Measurements from ENCODE around the gene ASCC3. TPM values are rescaled to one million over a fixed set of nuclear protein-coding genes. Genes with fewer than 3 reads are reported as not detected.

ASCC3 gene
- total RNA-seq, 1 donor from 2014 or later, result 75.3 TPM

DNA sequence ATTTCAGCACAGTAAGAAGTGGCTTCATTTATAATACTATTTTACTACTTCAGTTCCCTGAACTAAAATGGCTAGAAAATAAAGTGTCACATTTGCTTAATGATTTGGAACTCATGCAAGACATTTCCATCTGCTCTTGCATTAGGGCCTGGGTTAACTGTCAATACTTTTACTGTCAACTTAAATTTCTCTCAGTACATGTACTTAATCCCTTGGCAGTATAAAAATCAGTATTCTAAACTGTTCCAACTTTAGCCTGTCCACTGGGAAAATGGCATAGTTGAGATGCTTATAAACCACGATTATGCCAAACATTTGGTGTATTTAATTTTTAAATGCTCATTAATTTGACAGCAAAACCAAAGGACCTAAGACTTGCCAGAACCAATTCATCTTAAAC, 154.5 kb downstream of the ASCC3 start:
- Histone ChIP-seq H3K4me3 (no peak overlapping the region), H2AFZ (replicated peaks) (no peak overlapping the region), H3K4me1 (peaks cover 4% of the 10 kb centered on the region), H3K9me3 (ENCODE audit: low read depth) (no peaks in the 10 kb centered on the region), H3K36me3 (peaks cover 12% of the 10 kb centered on the region), H3K27ac (no peak overlapping the region), H3K27me3 (no peaks in the 10 kb centered on the region), H3F3A (ENCODE audit: low read depth) (peaks cover 7% of the 10 kb centered on the region), H4K20me1 (ENCODE audit: low read depth) (no peaks in the 10 kb centered on the region), H3K9ac (no peak overlapping the region), H3K79me2 (ENCODE audit: low read depth) (no peaks in the 10 kb centered on the region), H3K4me2 (no peak overlapping the region)
- no peak for DNase-seq (ENCODE audit: low spot score)
- Mint-ChIP-seq H3K36me3 (no peaks in the 10 kb centered on the region), H3K4me3 (no peak overlapping the region), H3K9me3 (peaks cover under 1% of the 10 kb centered on the region), H3K27me3 (ENCODE audit: insufficient read depth, low read depth) (no peaks in the 10 kb centered on the region), H3K27ac (no peak overlapping the region), H3K4me1 (peaks cover 13% of the 10 kb centered on the region)
- TF ChIP-seq EZH2 (IDR thresholded peaks at IDR 0.05) (no peak), EZH2phosphoT487 (IDR thresholded peaks at IDR 0.05) (no peak)
- TF ChIP-seq, protein P1, sequence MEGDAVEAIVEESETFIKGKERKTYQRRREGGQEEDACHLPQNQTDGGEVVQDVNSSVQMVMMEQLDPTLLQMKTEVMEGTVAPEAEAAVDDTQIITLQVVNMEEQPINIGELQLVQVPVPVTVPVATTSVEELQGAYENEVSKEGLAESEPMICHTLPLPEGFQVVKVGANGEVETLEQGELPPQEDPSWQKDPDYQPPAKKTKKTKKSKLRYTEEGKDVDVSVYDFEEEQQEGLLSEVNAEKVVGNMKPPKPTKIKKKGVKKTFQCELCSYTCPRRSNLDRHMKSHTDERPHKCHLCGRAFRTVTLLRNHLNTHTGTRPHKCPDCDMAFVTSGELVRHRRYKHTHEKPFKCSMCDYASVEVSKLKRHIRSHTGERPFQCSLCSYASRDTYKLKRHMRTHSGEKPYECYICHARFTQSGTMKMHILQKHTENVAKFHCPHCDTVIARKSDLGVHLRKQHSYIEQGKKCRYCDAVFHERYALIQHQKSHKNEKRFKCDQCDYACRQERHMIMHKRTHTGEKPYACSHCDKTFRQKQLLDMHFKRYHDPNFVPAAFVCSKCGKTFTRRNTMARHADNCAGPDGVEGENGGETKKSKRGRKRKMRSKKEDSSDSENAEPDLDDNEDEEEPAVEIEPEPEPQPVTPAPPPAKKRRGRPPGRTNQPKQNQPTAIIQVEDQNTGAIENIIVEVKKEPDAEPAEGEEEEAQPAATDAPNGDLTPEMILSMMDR (IDR thresholded peaks at IDR 0.05), result no peak

DNA sequence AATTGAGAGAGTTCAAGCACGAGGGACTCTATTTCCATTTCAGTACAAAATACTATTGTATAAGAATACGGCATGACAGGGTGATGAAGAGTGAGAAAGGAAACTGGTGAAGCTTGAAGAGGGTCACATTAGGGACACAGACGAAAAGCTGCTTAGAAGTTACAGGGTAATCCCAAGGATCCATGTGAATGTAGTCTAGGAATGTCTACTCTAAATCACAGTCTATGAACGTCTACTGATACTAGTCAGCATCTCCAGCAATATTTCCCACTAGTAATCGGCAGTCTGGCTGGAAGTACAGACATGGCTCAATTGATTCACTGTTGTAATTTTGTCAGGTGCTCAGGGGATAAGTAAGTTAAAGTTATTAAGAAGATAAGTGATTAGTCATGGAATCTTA, 156.4 kb downstream of the ASCC3 start:
- Histone ChIP-seq H3K4me2 (no peak overlapping the region), H3K4me3 (no peak overlapping the region), H3K36me3 (peaks cover 12% of the 10 kb centered on the region), H4K20me1 (ENCODE audit: low read depth) (no peaks in the 10 kb centered on the region), H3K9me3 (ENCODE audit: low read depth) (no peaks in the 10 kb centered on the region), H3K79me2 (ENCODE audit: low read depth) (no peaks in the 10 kb centered on the region), H3F3A (ENCODE audit: low read depth) (peaks cover 7% of the 10 kb centered on the region), H3K9ac (no peak overlapping the region), H2AFZ (replicated peaks) (no peak overlapping the region), H3K4me1 (peaks cover 4% of the 10 kb centered on the region), H3K27ac (no peak overlapping the region), H3K27me3 (no peaks in the 10 kb centered on the region)
- Mint-ChIP-seq H3K27ac (peak overlapping the region; percentile 17), H3K36me3 (no peaks in the 10 kb centered on the region), H3K4me1 (peaks cover 9% of the 10 kb centered on the region), H3K4me3 (no peak overlapping the region), H3K9me3 (peaks cover 2% of the 10 kb centered on the region), H3K27me3 (ENCODE audit: insufficient read depth, low read depth) (no peaks in the 10 kb centered on the region)
- TF ChIP-seq, protein P1 (IDR thresholded peaks at IDR 0.05), result no peak
- TF ChIP-seq EZH2 (IDR thresholded peaks at IDR 0.05), result no peak
- no peak for TF ChIP-seq EZH2phosphoT487 (IDR thresholded peaks at IDR 0.05)
- peak; percentile 2 for DNase-seq (ENCODE audit: low spot score)

DNA sequence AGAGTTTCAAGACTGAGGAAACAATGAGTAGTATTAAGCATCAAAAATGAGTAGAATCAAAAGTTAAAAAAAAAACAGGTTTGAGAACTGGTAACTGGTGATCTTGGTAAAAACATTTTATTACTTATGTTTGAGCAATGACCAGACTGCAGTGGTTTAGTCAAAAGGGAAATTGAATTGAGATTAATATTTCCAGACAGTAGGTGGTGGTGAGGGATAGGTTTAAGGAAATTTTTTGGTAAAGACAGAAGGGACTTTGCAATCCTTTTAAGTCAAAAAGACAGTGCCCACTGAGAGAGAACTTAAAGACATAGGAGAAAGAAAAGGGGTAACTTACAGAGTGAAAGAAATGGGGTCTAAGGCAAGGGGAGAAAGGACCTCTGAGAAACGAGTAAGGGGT, 156.9 kb downstream of the ASCC3 start:
- peaks cover 12% of the 10 kb centered on the region for H3K36me3 ChIP-seq
- Mint-ChIP-seq H3K36me3 (no peaks in the 10 kb centered on the region), H3K4me3 (no peak overlapping the region), H3K27ac (peak overlapping the region; percentile 17), H3K27me3 (ENCODE audit: insufficient read depth, low read depth) (no peaks in the 10 kb centered on the region), H3K9me3 (peaks cover 2% of the 10 kb centered on the region), H3K4me1 (peaks cover 9% of the 10 kb centered on the region)
- H2AFZ ChIP-seq (replicated peaks), result no peak overlapping the region
- no peak overlapping the region for H3K9ac ChIP-seq
- no peaks in the 10 kb centered on the region for H3K79me2 ChIP-seq (ENCODE audit: low read depth)
- no peak overlapping the region for H3K4me3 ChIP-seq
- no peak overlapping the region for H3K27ac ChIP-seq
- no peak for DNase-seq (ENCODE audit: low spot score)
- peaks cover 7% of the 10 kb centered on the region for H3F3A ChIP-seq (ENCODE audit: low read depth)
- H3K4me1 ChIP-seq, result peaks cover 4% of the 10 kb centered on the region
- no peak overlapping the region for H3K4me2 ChIP-seq
- no peaks in the 10 kb centered on the region for H3K9me3 ChIP-seq (ENCODE audit: low read depth)
- no peaks in the 10 kb centered on the region for H3K27me3 ChIP-seq
- TF ChIP-seq, protein P1 (IDR thresholded peaks at IDR 0.05), result no peak
- no peak for TF ChIP-seq EZH2phosphoT487 (IDR thresholded peaks at IDR 0.05)
- no peak for TF ChIP-seq EZH2 (IDR thresholded peaks at IDR 0.05)
- H4K20me1 ChIP-seq (ENCODE audit: low read depth), result no peaks in the 10 kb centered on the region

Measured in neural progenitor cell (in vitro differentiated cells).